Measurements from ENCODE around the gene SIRT3.
A peak's percentile ranks its signal among the peaks of the same experiment; 100 is the strongest.

Gene SIRT3

GRCh38 chr11:259413-259812, 23.3 kb upstream of the SIRT3 start:
- no peaks in the 10 kb centered on the region for H3K36me3 ChIP-seq (ENCODE audit: low read depth)
- TF ChIP-seq, protein P1, sequence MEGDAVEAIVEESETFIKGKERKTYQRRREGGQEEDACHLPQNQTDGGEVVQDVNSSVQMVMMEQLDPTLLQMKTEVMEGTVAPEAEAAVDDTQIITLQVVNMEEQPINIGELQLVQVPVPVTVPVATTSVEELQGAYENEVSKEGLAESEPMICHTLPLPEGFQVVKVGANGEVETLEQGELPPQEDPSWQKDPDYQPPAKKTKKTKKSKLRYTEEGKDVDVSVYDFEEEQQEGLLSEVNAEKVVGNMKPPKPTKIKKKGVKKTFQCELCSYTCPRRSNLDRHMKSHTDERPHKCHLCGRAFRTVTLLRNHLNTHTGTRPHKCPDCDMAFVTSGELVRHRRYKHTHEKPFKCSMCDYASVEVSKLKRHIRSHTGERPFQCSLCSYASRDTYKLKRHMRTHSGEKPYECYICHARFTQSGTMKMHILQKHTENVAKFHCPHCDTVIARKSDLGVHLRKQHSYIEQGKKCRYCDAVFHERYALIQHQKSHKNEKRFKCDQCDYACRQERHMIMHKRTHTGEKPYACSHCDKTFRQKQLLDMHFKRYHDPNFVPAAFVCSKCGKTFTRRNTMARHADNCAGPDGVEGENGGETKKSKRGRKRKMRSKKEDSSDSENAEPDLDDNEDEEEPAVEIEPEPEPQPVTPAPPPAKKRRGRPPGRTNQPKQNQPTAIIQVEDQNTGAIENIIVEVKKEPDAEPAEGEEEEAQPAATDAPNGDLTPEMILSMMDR (IDR thresholded peaks at IDR 0.05; ENCODE audit: poor library complexity, severe bottlenecking): no peak
- H3K9me3 ChIP-seq (ENCODE audit: severe bottlenecking): no peaks in the 10 kb centered on the region
- no peak overlapping the region for H3K4me3 ChIP-seq (ENCODE audit: severe bottlenecking)
- no peaks in the 10 kb centered on the region for H3K27me3 ChIP-seq (ENCODE audit: insufficient read depth, poor library complexity, severe bottlenecking)
- no peak for ATAC-seq (ENCODE audit: low read depth)
- DNase-seq (ENCODE audit: low spot score): no peak
- no peaks in the 10 kb centered on the region for H3K4me1 ChIP-seq (ENCODE audit: insufficient read depth, poor library complexity, severe bottlenecking)
- H3K27ac ChIP-seq (ENCODE audit: poor library complexity, severe bottlenecking): no peak overlapping the region

GRCh38 chr11:257766-258493, 21.8 kb upstream of the SIRT3 start:
- H3K4me1 ChIP-seq (ENCODE audit: insufficient read depth, poor library complexity, severe bottlenecking): no peaks in the 10 kb centered on the region
- H3K27ac ChIP-seq (ENCODE audit: poor library complexity, severe bottlenecking): no peak overlapping the region
- no peak for DNase-seq (ENCODE audit: low spot score)
- H3K4me3 ChIP-seq (ENCODE audit: severe bottlenecking): no peak overlapping the region
- H3K27me3 ChIP-seq (ENCODE audit: insufficient read depth, poor library complexity, severe bottlenecking): no peaks in the 10 kb centered on the region
- H3K9me3 ChIP-seq (ENCODE audit: severe bottlenecking): no peaks in the 10 kb centered on the region
- peak; percentile 41; the same call in 1 of the 3 replicates for ATAC-seq (ENCODE audit: low read depth)
- TF ChIP-seq, protein P1 (IDR thresholded peaks at IDR 0.05; ENCODE audit: poor library complexity, severe bottlenecking): peak; percentile 17
- H3K36me3 ChIP-seq (ENCODE audit: low read depth): no peaks in the 10 kb centered on the region

DNA sequence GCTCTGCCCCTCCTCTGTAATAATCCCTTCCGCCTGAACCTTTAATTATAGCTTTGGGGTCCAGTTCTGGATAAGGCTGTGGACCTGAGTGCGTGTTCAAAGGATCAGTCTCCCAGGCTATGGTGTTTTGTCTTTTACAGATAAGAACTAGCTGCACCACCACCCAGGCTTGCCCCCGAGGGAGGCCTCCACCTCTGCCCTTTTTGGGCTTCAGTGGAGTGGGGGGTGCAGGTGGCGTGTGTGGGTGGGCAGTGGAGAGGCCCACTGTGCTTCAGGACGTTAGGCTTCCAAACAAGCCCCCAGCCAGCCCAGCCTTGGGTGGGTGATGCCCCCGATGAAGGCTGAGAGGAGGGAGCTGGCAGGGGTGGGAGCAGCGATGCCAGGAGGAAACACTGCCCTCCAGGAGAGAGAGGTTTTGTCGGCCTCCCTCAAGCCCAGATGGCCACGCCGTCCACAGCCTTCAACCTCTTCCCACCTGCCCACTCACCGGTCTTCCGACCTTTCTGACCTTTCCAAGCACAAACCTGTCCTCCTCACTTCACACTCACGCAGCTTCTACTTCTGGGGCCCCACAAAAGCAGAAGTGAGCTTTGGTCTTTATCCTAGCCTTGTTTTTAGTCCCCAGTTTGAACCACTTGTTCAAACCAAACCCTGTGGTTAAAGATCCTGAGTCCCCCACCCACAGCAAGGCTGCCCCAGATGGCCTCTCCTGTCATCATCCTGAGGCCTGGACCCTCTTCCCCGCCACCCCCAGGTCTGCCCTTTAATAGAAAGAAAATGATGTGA, 21.0 kb upstream of the SIRT3 start:
- H3K27ac ChIP-seq (ENCODE audit: poor library complexity, severe bottlenecking): no peak overlapping the region
- no peak for ATAC-seq (ENCODE audit: low read depth)
- H3K9me3 ChIP-seq (ENCODE audit: severe bottlenecking): no peaks in the 10 kb centered on the region
- H3K27me3 ChIP-seq (ENCODE audit: insufficient read depth, poor library complexity, severe bottlenecking): no peaks in the 10 kb centered on the region
- H3K36me3 ChIP-seq (ENCODE audit: low read depth): peaks cover 2% of the 10 kb centered on the region
- H3K4me3 ChIP-seq (ENCODE audit: severe bottlenecking): no peak overlapping the region
- H3K4me1 ChIP-seq (ENCODE audit: insufficient read depth, poor library complexity, severe bottlenecking): no peaks in the 10 kb centered on the region
- DNase-seq (ENCODE audit: low spot score): no peak
- TF ChIP-seq, protein P1 (IDR thresholded peaks at IDR 0.05; ENCODE audit: poor library complexity, severe bottlenecking): no peak

GRCh38 chr11:255816-256215, 19.7 kb upstream of the SIRT3 start:
- no peaks in the 10 kb centered on the region for H3K4me1 ChIP-seq (ENCODE audit: insufficient read depth, poor library complexity, severe bottlenecking)
- H3K9me3 ChIP-seq (ENCODE audit: severe bottlenecking): no peaks in the 10 kb centered on the region
- TF ChIP-seq, protein P1 (IDR thresholded peaks at IDR 0.05; ENCODE audit: poor library complexity, severe bottlenecking): no peak
- H3K4me3 ChIP-seq (ENCODE audit: severe bottlenecking): no peak overlapping the region
- no peak for ATAC-seq (ENCODE audit: low read depth)
- no peaks in the 10 kb centered on the region for H3K27me3 ChIP-seq (ENCODE audit: insufficient read depth, poor library complexity, severe bottlenecking)
- no peak overlapping the region for H3K27ac ChIP-seq (ENCODE audit: poor library complexity, severe bottlenecking)
- DNase-seq (ENCODE audit: low spot score): no peak
- peaks cover 16% of the 10 kb centered on the region for H3K36me3 ChIP-seq (ENCODE audit: low read depth)
